Measurements from ENCODE around the gene PACRG. TPM values are rescaled to one million over a fixed set of nuclear protein-coding genes. Genes with fewer than 3 reads are reported as not detected.

The PACRG gene
- polyA plus RNA-seq, 2 of the 4 experiments (the other 2 are of a cell fraction): 0.14 to 0.30 TPM

DNA sequence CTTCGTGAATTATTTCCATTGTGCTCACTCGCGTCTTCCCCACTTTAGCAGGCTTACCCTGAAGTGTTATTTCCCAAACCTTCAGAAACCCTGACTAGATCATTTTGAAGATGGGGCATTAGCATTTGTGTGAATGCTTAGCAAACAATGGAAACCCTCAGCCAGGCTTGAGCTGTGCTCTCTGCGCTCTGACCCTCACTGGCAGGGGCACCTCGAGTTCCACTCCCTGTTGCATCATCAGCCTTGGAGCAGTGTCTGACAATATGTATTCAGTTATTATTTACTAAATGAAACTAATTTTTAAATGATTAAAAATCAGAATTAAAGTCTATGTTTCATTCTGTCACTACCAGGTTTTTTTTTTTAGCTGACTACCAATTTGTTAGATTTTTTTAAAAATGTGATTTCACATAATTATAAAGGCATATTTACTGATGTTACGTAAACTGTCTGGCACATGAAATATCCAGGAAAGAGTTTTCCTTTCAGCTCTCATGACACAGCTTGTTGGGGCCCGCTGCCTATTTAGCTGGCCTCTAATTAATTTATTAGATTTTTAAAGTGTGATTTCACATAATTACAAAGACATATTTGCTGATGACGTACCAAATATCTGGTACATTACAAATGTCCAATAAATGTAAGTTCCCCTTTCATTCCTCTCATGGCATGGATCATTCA is 155.2 kb downstream of the PACRG start:
- no peak overlapping the region for H3K27ac ChIP-seq
- TF ChIP-seq ATOH8 (CRISPR knock-in tag; IDR thresholded peaks at IDR 0.05; ENCODE audit: low read depth) (no peak), JUNB (IDR thresholded peaks at IDR 0.05) (no peak), ZC3H11A (IDR thresholded peaks at IDR 0.05) (no peak), TFCP2L1 (CRISPR knock-in tag; IDR thresholded peaks at IDR 0.05) (no peak), EHF (CRISPR knock-in tag; IDR thresholded peaks at IDR 0.05) (no peak), ZFP36 (IDR thresholded peaks at IDR 0.05; ENCODE audit: borderline replicate concordance, partially characterized antibody) (no peak), BHLHE40 (IDR thresholded peaks at IDR 0.05; ENCODE audit: low read depth, low read length) (no peak), REST (IDR thresholded peaks at IDR 0.05) (no peak), CBX2 (IDR thresholded peaks at IDR 0.05; ENCODE audit: borderline replicate concordance, low read depth) (no peak), RCOR1 (IDR thresholded peaks at IDR 0.05; ENCODE audit: low read depth, low read length) (no peak), PHF8 (IDR thresholded peaks at IDR 0.05; ENCODE audit: borderline replicate concordance, low read depth) (no peak)
- TF ChIP-seq, protein P1, sequence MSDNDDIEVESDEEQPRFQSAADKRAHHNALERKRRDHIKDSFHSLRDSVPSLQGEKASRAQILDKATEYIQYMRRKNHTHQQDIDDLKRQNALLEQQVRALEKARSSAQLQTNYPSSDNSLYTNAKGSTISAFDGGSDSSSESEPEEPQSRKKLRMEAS (IDR thresholded peaks at IDR 0.05): no peak
- H3K4me3 ChIP-seq: no peak overlapping the region
- no peaks in the 10 kb centered on the region for H3K9me3 ChIP-seq
- no peaks in the 10 kb centered on the region for H3K4me1 ChIP-seq
- H3K4me2 ChIP-seq: no peak overlapping the region
- 54% methylated on average over 8 of the region's 8 CpGs for WGBS (ENCODE audit: missing lambda C conversion rate)
- ATAC-seq (no peak), DNase-seq (ENCODE audit: low read depth in 1 of 2, low spot score in 1 of 2) (no peak), FAIRE-seq (no peak)
- POLR2A ChIA-PET: no interaction called here
- CTCF ChIA-PET: no interaction called here

- Histone ChIP-seq H3K4me2 (no peak overlapping the region), H3K27ac (no peak overlapping the region), H3K4me1 (no peaks in the 10 kb centered on the region), H3K4me3 (no peak overlapping the region), H3K9me3 (no peaks in the 10 kb centered on the region)
- TF ChIP-seq RARB (CRISPR knock-in tag; IDR thresholded peaks at IDR 0.05) (no peak), MAZ (IDR thresholded peaks at IDR 0.05; ENCODE audit: borderline replicate concordance, low read depth, low read length) (no peak), EHMT2 (IDR thresholded peaks at IDR 0.05; ENCODE audit: low read depth) (no peak), SREBF2 (IDR thresholded peaks at IDR 0.05) (no peak), POLR2A (IDR thresholded peaks at IDR 0.05; ENCODE audit: low read length) (no peak), HEYL (CRISPR knock-in tag; IDR thresholded peaks at IDR 0.05) (no peak), KDM1A (IDR thresholded peaks at IDR 0.05; ENCODE audit: low read depth) (no peak), ZNF302 (CRISPR knock-in tag; IDR thresholded peaks at IDR 0.05) (no peak), EP300 (IDR thresholded peaks at IDR 0.05) (no peak)
- TF ChIP-seq, protein P2, sequence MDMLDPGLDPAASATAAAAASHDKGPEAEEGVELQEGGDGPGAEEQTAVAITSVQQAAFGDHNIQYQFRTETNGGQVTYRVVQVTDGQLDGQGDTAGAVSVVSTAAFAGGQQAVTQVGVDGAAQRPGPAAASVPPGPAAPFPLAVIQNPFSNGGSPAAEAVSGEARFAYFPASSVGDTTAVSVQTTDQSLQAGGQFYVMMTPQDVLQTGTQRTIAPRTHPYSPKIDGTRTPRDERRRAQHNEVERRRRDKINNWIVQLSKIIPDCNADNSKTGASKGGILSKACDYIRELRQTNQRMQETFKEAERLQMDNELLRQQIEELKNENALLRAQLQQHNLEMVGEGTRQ (IDR thresholded peaks at IDR 0.05): no peak
- peak in 1 of 2 experiments; percentile 1 for DNase-seq (ENCODE audit: low read depth in 1 of 2, low spot score in 1 of 2)
- ChIA-PET CTCF (no interaction called here), POLR2A (no interaction called here)
- 53% methylated on average over 7 of the region's 15 CpGs for WGBS (ENCODE audit: missing lambda C conversion rate)
- ATAC-seq: no peak
- FAIRE-seq: no peak
These were observed 160.4 kb downstream of the PACRG start for GRCh38 chr6:162887981-162888689.
